ENCODE results near the gene TMEM38A.

DNA sequence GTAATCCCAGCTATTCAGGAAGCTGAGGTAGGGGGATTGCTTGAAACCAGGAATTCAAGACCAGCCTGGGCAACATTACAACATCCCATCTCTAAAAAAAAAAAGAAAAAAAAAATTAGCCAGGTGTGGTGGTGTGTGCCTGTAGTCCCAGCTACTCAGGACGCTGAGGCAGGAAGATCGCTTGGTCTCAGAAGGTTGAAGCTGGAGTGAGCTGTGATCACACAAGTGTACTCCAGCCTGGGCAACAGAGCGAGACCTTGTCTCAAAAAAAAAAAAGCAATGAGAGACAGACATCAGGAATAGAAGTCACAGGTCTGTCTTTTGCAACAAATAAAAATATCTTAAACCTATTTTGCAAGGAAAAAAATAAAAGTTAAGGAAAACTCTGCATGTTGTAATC lies 23.3 kb downstream of the TMEM38A start:
- TF ChIP-seq CTCF (IDR thresholded peaks at IDR 0.05) (no peak), POLR2A (IDR thresholded peaks at IDR 0.05) (no peak)

All from testis (tissue), 2 donors.